ENCODE measurements around the gene CCL27. TPM values are rescaled to one million over a fixed set of nuclear protein-coding genes. Genes with fewer than 3 reads are reported as not detected.

The CCL27 gene, protein sequence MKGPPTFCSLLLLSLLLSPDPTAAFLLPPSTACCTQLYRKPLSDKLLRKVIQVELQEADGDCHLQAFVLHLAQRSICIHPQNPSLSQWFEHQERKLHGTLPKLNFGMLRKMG
- not detected for total RNA-seq
- polyA plus RNA-seq = not detected
- long read RNA-seq, donor 1, partial matches to known transcripts = 1 of 2 reads
- long read RNA-seq, donor 1, other reads (novel, unspliced or antisense) = 1 of 2 reads
- long read RNA-seq, donor 2 = 0 reads

DNA sequence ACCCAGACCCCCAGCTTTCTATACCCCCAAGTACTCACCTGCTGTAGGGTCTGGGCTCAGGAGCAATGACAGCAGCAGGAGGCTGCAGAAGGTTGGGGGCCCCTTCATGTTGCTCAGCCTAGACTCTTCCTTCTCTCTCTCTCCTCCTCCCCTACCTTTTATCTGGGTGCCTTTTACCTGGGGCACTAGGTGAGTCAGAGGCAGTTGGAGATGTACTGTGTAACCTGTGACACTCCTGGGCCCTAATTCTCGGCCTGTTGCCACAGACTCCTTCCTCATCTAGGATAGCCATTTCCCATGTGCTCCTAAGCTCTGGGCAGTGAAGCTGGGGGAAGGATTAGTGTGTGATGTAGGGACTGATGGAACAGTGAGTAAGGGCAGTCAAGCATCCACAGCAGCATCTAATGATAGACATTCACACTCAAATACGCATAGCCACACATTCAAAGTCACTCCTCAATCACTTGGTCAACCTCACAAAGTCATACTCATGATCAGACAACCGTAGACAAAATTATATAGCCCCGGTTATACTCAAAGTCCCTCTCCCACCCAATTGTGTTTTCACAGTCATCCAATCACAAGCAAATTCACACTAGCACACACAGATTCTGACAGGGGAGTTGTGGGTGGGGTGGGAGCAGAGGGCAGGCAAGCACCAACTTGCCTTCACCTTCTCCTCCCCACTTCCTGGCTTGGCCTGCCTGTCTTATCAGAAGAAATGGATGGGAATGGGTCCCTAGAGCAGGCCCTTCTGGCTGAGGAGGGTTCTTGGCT lies at the start of gene CCL27:
CCL27 (minus strand) TSS at position 132 of the 777 bp plus-strand sequence; CDS start at position 108, 24 bp downstream.
- no peaks in the 10 kb centered on the region for H3K9me3 ChIP-seq (ENCODE audit: control insufficient read depth, low read length)
- no peaks in the 10 kb centered on the region for H3K4me1 ChIP-seq (ENCODE audit: control insufficient read depth in 1 of 2, insufficient read depth in 2 of 2, low read length in 2 of 2)
- no peak for ATAC-seq (ENCODE audit: low FRiP score)
- peaks cover 0 to 3% of the 10 kb centered on the region in 2 donors for H3K36me3 ChIP-seq (ENCODE audit: control insufficient read depth in 1 of 2, insufficient read depth in 2 of 2, low read length in 1 of 2)
- H3K27ac ChIP-seq (ENCODE audit: low read depth in 1 of 2, low read length in 2 of 2) = peak within 1 kb of the TSS in 1 of 2 donors; percentile 16
- WGBS, 2 donors = 64 to 74% methylated on average over 4 of the region's 4 CpGs
- intact Hi-C loops (cut with DNase I) = loop anchor here in 1 of 2 donors (10.0 kb wide), 2 partner anchors 332 to 412 kb away; partner anchors contain the start of genes FANCG and VCP
- no peaks in the 10 kb centered on the region for H3K27me3 ChIP-seq (ENCODE audit: control insufficient read depth in 1 of 2, insufficient read depth in 2 of 2, low read length in 1 of 2)
- DNase-seq = no peak
- H3K4me3 ChIP-seq (ENCODE audit: low read length in 2 of 2) = no peak within 1 kb of the TSS

DNA sequence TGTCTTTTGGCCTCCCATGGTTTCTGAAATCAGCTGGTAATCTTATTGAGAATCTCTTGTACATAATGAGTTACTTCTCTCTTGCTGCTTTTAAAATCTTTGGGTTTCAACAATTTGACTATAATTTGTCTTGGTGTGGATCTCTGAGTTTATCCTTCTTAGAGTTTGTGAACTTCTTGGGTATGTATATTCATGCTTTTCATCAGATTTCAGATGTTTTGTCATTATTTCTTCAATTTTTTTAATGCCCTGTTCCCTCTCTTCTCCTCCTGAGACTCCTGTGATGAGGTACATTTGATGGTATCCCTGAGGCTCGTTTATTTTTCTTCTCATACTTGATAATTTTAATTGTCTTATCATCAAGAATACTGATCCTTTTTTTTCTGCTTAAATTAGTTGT lies 49.7 kb upstream of the CCL27 start:
- Histone ChIP-seq H3K4me1 (ENCODE audit: control insufficient read depth in 1 of 2, insufficient read depth in 2 of 2, low read length in 2 of 2) (no peaks in the 10 kb centered on the region), H3K27me3 (ENCODE audit: control insufficient read depth in 1 of 2, insufficient read depth in 2 of 2, low read length in 1 of 2) (no peaks in the 10 kb centered on the region), H3K4me3 (ENCODE audit: low read length in 2 of 2) (no peak overlapping the region), H3K36me3 (ENCODE audit: control insufficient read depth in 1 of 2, insufficient read depth in 2 of 2, low read length in 1 of 2) (no peaks in the 10 kb centered on the region), H3K27ac (ENCODE audit: low read depth in 1 of 2, low read length in 2 of 2) (no peak overlapping the region), H3K9me3 (ENCODE audit: control insufficient read depth, low read length) (no peaks in the 10 kb centered on the region)
- WGBS, 2 donors = 70 to 85% methylated on average over 1 of the region's 1 CpG
- intact Hi-C loops (cut with DNase I) = no loop called here
- no peak for DNase-seq
- no peak for ATAC-seq (ENCODE audit: low FRiP score)

DNA sequence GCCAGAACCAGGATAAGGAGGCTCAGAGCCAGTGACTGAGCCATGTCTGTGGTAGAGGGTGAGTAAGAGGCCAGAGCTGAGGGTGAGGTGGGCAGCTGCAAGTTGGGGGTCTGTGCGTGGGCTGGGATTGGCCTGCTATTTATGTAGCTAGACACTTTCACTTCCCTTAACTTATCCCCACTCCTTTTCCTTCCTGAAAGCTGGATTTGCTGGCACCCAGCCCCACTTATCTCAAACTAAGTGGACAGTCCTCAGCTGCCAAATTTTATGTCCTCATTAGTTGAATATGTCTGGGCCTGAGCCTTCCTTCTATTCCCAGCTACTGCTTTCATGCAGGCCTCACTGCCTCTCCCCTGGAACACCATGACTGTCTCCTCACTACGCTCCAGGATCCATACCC lies 47.6 kb upstream of the CCL27 start, which contains the start of gene CCL21:
CCL21 (minus strand) TSS at position 114 of the 400 bp plus-strand sequence; CDS start at position 44, 70 bp downstream.
- Histone ChIP-seq H3K4me1 (ENCODE audit: control insufficient read depth in 1 of 2, insufficient read depth in 2 of 2, low read length in 2 of 2) (no peaks in the 10 kb centered on the region), H3K4me3 (ENCODE audit: low read length in 2 of 2) (no peak within 1 kb of the TSS), H3K9me3 (ENCODE audit: control insufficient read depth, low read length) (no peaks in the 10 kb centered on the region), H3K27me3 (ENCODE audit: control insufficient read depth in 1 of 2, insufficient read depth in 2 of 2, low read length in 1 of 2) (no peaks in the 10 kb centered on the region), H3K36me3 (ENCODE audit: control insufficient read depth in 1 of 2, insufficient read depth in 2 of 2, low read length in 1 of 2) (no peaks in the 10 kb centered on the region), H3K27ac (ENCODE audit: low read depth in 1 of 2, low read length in 2 of 2) (no peak within 1 kb of the TSS)
- peak; percentile 59 for ATAC-seq (ENCODE audit: low FRiP score)
- WGBS, 2 donors = 31 to 35% methylated on average over 2 of the region's 2 CpGs
- intact Hi-C loops (cut with DNase I) = no loop called here
- DNase-seq = peak in 1 of 2 donors; percentile 70

DNA sequence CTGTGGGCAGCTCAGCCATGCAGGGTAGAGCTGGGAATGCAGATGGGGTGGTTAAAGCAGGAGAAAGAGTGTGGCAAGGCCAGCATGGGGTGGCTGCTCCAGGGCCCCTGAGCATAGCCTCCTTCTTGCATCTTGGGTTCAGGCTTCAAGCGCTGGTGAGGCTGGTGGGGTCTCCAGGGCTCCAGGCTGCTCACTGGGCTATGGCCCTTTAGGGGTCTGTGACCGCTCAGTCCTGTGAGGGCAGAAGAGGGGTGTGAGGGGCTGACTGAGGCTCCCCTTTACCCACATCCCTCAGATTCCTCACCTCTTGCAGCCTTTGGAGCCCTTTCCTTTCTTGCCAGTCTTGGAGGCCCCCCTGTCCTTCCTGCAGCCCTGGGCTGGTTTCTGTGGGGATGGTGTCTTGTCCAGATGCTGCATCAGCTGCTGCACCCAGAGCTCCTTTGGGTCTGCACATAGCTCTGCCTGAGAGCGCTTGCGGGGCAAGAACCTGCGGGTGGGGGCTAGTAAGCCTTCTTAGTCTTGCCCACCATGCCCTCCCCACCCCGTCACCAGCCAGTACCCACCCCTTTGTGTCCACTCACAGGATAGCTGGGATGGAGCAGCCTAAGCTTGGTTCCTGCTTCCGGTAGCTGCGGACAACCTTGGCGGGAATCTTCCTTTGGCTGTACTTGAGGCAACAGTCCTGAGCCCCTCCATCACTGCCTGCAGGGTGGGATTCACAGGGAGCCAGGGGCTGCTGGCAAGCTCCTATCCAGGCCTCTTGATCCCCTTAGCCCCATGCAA lies 46.9 kb upstream of the CCL27 start:
- intact Hi-C loops (cut with DNase I) = no loop called here
- Histone ChIP-seq H3K4me1 (ENCODE audit: control insufficient read depth in 1 of 2, insufficient read depth in 2 of 2, low read length in 2 of 2) (no peaks in the 10 kb centered on the region), H3K27me3 (ENCODE audit: control insufficient read depth in 1 of 2, insufficient read depth in 2 of 2, low read length in 1 of 2) (no peaks in the 10 kb centered on the region), H3K27ac (ENCODE audit: low read depth in 1 of 2, low read length in 2 of 2) (no peak overlapping the region), H3K9me3 (ENCODE audit: control insufficient read depth, low read length) (no peaks in the 10 kb centered on the region), H3K36me3 (ENCODE audit: control insufficient read depth in 1 of 2, insufficient read depth in 2 of 2, low read length in 1 of 2) (no peaks in the 10 kb centered on the region), H3K4me3 (ENCODE audit: low read length in 2 of 2) (no peak overlapping the region)
- DNase-seq (no peak), ATAC-seq (ENCODE audit: low FRiP score) (peak; percentile 34)
- 99% methylated on average over 9 of the region's 9 CpGs for WGBS, 2 donors

DNA sequence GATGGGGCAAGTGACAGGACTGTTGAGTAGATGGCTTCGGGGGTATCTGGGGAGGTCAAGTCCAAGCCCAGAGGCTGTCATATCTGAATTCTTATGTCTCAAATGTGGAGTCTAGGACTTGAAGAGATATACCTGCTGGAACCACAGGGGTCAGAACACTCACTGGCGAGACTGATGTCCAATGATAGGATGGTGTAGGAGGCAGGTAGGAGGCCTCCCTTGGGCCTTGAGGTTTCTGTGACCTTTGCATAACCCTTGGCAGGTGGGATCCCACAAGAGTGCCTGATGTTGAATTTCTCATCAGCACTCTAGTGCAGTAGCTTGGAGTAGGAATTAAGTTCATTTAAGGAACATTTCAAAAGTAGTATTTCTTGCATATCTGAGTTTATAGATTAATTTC lies 44.7 kb upstream of the CCL27 start:
- WGBS, 2 donors = 94 to 98% methylated on average over 2 of the region's 2 CpGs
- intact Hi-C loops (cut with DNase I) = no loop called here
- Histone ChIP-seq H3K9me3 (ENCODE audit: control insufficient read depth, low read length) (no peaks in the 10 kb centered on the region), H3K4me3 (ENCODE audit: low read length in 2 of 2) (no peak overlapping the region), H3K27ac (ENCODE audit: low read depth in 1 of 2, low read length in 2 of 2) (no peak overlapping the region), H3K4me1 (ENCODE audit: control insufficient read depth in 1 of 2, insufficient read depth in 2 of 2, low read length in 2 of 2) (no peaks in the 10 kb centered on the region), H3K27me3 (ENCODE audit: control insufficient read depth in 1 of 2, insufficient read depth in 2 of 2, low read length in 1 of 2) (no peaks in the 10 kb centered on the region), H3K36me3 (ENCODE audit: control insufficient read depth in 1 of 2, insufficient read depth in 2 of 2, low read length in 1 of 2) (no peaks in the 10 kb centered on the region)
- DNase-seq (no peak), ATAC-seq (ENCODE audit: low FRiP score) (no peak)

DNA sequence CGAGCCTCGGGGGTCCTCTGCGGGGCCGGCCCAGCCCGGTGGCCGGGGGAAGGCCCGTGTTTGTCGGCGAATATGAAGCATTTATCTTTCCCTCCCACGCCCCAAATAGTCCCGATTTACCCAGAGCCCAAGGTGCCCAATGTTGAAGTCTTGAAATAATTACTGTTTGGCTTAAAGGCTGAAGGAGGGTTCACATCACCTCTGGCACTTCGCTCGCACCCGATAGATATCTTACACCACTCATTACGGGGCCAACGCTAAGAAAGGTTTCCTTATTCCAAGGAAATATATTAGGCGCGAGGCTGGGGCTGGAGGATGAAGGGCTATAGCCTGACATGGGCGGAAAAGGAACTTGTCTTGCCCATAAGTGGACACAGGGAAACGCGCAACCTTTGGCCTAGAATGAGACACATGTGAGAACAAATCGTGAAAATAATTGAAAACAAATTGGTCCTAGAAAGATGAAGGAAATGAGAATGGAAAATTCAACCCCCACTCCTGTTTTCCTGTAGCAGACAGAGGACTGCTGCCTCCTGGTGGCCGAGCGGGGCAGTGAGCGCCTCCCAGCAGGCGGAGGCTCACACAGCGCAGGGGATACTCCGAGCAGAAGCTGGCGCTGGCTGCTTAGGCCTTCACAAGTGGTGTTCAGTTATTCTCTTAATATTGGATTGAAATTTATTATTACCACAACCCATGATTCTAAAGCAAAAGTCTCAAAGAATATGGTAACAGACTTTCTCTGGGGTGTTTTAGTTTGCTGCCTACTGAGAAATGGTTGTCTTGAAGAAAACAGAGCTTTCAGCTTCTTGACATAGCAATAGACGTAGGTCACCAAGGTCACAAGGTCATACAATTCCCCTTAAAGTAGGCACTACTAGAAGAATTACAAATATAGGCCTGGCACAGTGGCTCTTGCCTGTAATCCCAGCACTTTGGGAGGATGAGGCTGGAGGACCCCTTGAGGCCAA lies 39.6 kb upstream of the CCL27 start:
- peak overlapping the region; percentile 52 to 68 for H3K27ac ChIP-seq (ENCODE audit: low read depth in 1 of 2, low read length in 2 of 2)
- no peaks in the 10 kb centered on the region for H3K4me1 ChIP-seq (ENCODE audit: control insufficient read depth in 1 of 2, insufficient read depth in 2 of 2, low read length in 2 of 2)
- no peaks in the 10 kb centered on the region for H3K9me3 ChIP-seq (ENCODE audit: control insufficient read depth, low read length)
- H3K4me3 ChIP-seq (ENCODE audit: low read length in 2 of 2) = peak overlapping the region; percentile 61 to 92
- peak; percentile 90 to 97 for DNase-seq
- H3K27me3 ChIP-seq (ENCODE audit: control insufficient read depth in 1 of 2, insufficient read depth in 2 of 2, low read length in 1 of 2) = no peaks in the 10 kb centered on the region
- peak; percentile 96 for ATAC-seq (ENCODE audit: low FRiP score)
- intact Hi-C loops (cut with DNase I) = loop anchor here in 1 of 2 donors (2.0 to 5.0 kb wide), 3 partner anchors 35 to 65 kb away; partner anchors contain the start of genes IL11RA and SIGMAR1
- H3K36me3 ChIP-seq (ENCODE audit: control insufficient read depth in 1 of 2, insufficient read depth in 2 of 2, low read length in 1 of 2) = no peaks in the 10 kb centered on the region
- WGBS, 2 donors = 2% methylated on average over 30 of the region's 30 CpGs

DNA sequence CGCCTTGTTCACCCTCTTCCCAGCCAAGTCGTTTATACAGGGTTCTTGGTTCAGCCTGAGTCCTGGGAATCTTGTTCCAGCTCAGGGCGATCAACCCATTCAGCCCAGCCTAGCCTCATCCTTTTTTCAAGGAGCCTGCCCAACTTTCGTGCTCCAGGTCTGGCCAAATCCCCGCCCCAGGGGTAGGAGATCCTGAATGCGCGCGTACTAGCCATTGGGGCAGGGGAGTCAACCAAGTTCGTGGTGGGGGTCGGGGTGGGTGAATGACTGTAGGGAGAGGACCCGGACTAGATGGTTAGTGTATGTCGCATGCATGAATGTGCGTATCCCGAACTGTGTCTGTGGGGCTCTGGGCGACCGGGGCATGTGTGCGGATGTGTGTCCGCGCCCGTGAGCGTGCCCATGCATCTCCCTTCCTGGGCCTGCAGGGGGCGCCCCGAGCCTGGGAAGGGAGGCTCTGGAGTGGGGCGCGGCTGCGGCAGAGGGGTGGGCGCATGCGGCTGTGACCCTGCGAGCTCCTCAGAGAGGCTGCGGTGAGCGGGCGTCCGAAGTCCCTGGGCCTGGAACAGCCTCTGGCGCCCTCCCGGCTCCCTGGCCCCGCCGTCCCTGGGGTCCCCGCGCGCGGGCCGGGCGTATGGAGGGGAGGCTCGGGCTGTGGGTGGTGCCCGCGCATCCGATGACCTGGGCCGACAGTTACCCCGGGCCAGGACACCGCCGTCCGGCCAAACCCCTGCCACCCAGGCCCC lies 38.7 kb upstream of the CCL27 start:
- Histone ChIP-seq H3K4me1 (ENCODE audit: control insufficient read depth in 1 of 2, insufficient read depth in 2 of 2, low read length in 2 of 2) (no peaks in the 10 kb centered on the region), H3K9me3 (ENCODE audit: control insufficient read depth, low read length) (no peaks in the 10 kb centered on the region), H3K27ac (ENCODE audit: low read depth in 1 of 2, low read length in 2 of 2) (peak overlapping the region; percentile 52 to 68), H3K27me3 (ENCODE audit: control insufficient read depth in 1 of 2, insufficient read depth in 2 of 2, low read length in 1 of 2) (no peaks in the 10 kb centered on the region), H3K4me3 (ENCODE audit: low read length in 2 of 2) (peak overlapping the region; percentile 61 to 92), H3K36me3 (ENCODE audit: control insufficient read depth in 1 of 2, insufficient read depth in 2 of 2, low read length in 1 of 2) (no peaks in the 10 kb centered on the region)
- WGBS, 2 donors = 6 to 10% methylated on average over 39 to 52 of the region's 52 CpGs
- peak; percentile 94 for ATAC-seq (ENCODE audit: low FRiP score)
- peak; percentile 82 to 94 for DNase-seq
- intact Hi-C loops (cut with DNase I) = loop anchor here in 1 of 2 donors (2.0 to 5.0 kb wide), 3 partner anchors 34 to 64 kb away; partner anchors contain the start of genes IL11RA and SIGMAR1

All from aorta (tissue), 5 donors.